Muscle of back (tissue), 11 donors: ENCODE measurements around the gene DEDD2. TPM values are rescaled to one million over a fixed set of nuclear protein-coding genes. Genes with fewer than 3 reads are reported as not detected.
A peak's percentile ranks its signal among the peaks of the same experiment; 100 is the strongest.

Source experiments
- DNase-seq, 3 donors: peaks; one replicate each; pipeline versions ENCODE4 v3.0.0 to v3.0.0-alpha.2; 2013
- polyA plus RNA-seq, 10 donors: library from polyadenylated mRNA; unstranded; fragments of 120-200 nt; gene quantifications; one replicate each; pipeline ENCODE4 v1.2.1, GENCODE V29; 2013; ENCODE audit not compliant: insufficient read length in 10 of 10

The DEDD2 gene
- polyA plus RNA-seq, 10 donors: 9.6 to 14.8 (median 12.8) TPM

GRCh38 chr19:42229855-42230351 is 12.4 kb upstream of the DEDD2 start:
- no peak for DNase-seq

GRCh38 chr19:42229301-42229854 is 11.9 kb upstream of the DEDD2 start:
- DNase-seq: no peak

- DNase-seq: no peak
These were observed 11.2 kb upstream of the DEDD2 start for GRCh38 chr19:42228641-42229040.

- no peak for DNase-seq
These were observed 9.4 kb upstream of the DEDD2 start for GRCh38 chr19:42226886-42227285.

- DNase-seq: no peak
These were observed 8.3 kb upstream of the DEDD2 start for GRCh38 chr19:42225718-42226292.

- no peak for DNase-seq
These were observed 7.7 kb upstream of the DEDD2 start for GRCh38 chr19:42224940-42225717.

- DNase-seq: no peak
These were observed 3.2 kb upstream of the DEDD2 start for GRCh38 chr19:42220751-42221097.

GRCh38 chr19:42219812-42220750 is 2.6 kb upstream of the DEDD2 start, which contains the start of gene ZNF526:
TSS of gene ZNF526 (plus strand) at chr19:42220312. CDS start at chr19:42224404, 4,092 bp downstream.
- peak; percentile 98 to 99 (median 99) for DNase-seq

- peak; percentile 19 to 75 (median 44) for DNase-seq
These were observed 591 bp downstream of the DEDD2 start for GRCh38 chr19:42216653-42217519.

- DNase-seq: no peak
These were observed 2.5 kb downstream of the DEDD2 start for GRCh38 chr19:42214810-42215485.

GRCh38 chr19:42212886-42213285 is 4.6 kb downstream of the DEDD2 start:
- no peak for DNase-seq

- DNase-seq: no peak
These were observed 8.9 kb downstream of the DEDD2 start for GRCh38 chr19:42208612-42209011.

GRCh38 chr19:42207767-42208271 is 9.7 kb downstream of the DEDD2 start:
- peak in 1 of 3 donors; percentile 41 for DNase-seq

GRCh38 chr19:42206871-42207755 is 10.4 kb downstream of the DEDD2 start:
- DNase-seq: no peak

GRCh38 chr19:42204664-42205063 is 12.8 kb downstream of the DEDD2 start:
- no peak for DNase-seq

GRCh38 chr19:42203700-42204099 is 13.8 kb downstream of the DEDD2 start:
- no peak for DNase-seq

- no peak for DNase-seq
These were observed 15.1 kb downstream of the DEDD2 start for GRCh38 chr19:42202290-42202880.

- DNase-seq: peak in 1 of 3 donors; percentile 32
These were observed 15.8 kb downstream of the DEDD2 start for GRCh38 chr19:42201489-42202289.
